Mesenchymal stem cell (in vitro differentiated cells and primary cell): ENCODE results near the gene DNAJC8.

ENCODE experiments used
- DNase-seq: peaks from one replicate; pipeline ENCODE4 v3.0.0-alpha.2; 2013
- H2AFZ ChIP-seq: one replicate; pipeline ENCODE4 v1.6.1; 2013; ENCODE audit warnings: low read depth, mild to moderate bottlenecking, control low read depth, inconsistent platforms, low read length, moderate library complexity
- H2AK5ac ChIP-seq: 2 replicates; pipeline ENCODE4 v1.6.1; 2013; ENCODE audit warnings: low read length, moderate library complexity, mild to moderate bottlenecking, inconsistent platforms; ENCODE audit not compliant: severe bottlenecking
- H2BK120ac ChIP-seq: one replicate; pipeline ENCODE4 v1.6.1; 2013; ENCODE audit warnings: low read depth, mild to moderate bottlenecking, inconsistent platforms, low read length, moderate library complexity
- H2BK12ac ChIP-seq, 2 experiments: one replicate each; pipeline ENCODE4 v1.6.1; 2013; ENCODE audit warnings: inconsistent platforms in 2 of 2, low read length in 2 of 2, mild to moderate bottlenecking in 2 of 2, moderate library complexity in 2 of 2, control low read depth in 1 of 2
- H2BK15ac ChIP-seq: one replicate; pipeline ENCODE4 v1.6.1; 2013; ENCODE audit warnings: mild to moderate bottlenecking, low read depth, inconsistent platforms; ENCODE audit not compliant: poor library complexity, severe bottlenecking
- H2BK5ac ChIP-seq: 2 replicates; pipeline ENCODE4 v1.6.1; 2013; ENCODE audit warnings: low read depth, mild to moderate bottlenecking, low read length, control low read depth, inconsistent platforms; ENCODE audit not compliant: poor library complexity, severe bottlenecking
- H3K14ac ChIP-seq, 2 experiments: one replicate each; pipeline ENCODE4 v1.6.1; 2013; ENCODE audit warnings: inconsistent platforms in 2 of 2, low read length in 2 of 2, control low read depth in 1 of 2, mild to moderate bottlenecking in 1 of 2, moderate library complexity in 1 of 2
- H3K18ac ChIP-seq, 2 experiments: one replicate each; pipeline ENCODE4 v1.6.1; 2013; ENCODE audit warnings: inconsistent platforms in 2 of 2, low read length in 2 of 2, control low read depth in 1 of 2, low read depth in 1 of 2, mild to moderate bottlenecking in 1 of 2
- H3K23ac ChIP-seq, 2 experiments: one replicate each; pipeline ENCODE4 v1.6.1; 2013; ENCODE audit warnings: inconsistent platforms in 2 of 2, low read length in 2 of 2, mild to moderate bottlenecking in 2 of 2, moderate library complexity in 2 of 2, control low read depth in 1 of 2
- H3K27ac ChIP-seq: 2 replicates; pipeline ENCODE4 v1.5.1; 2013; ENCODE audit warnings: mild to moderate bottlenecking, moderate library complexity, low read length, control low read depth, inconsistent platforms; ENCODE audit not compliant: poor library complexity, severe bottlenecking
- H3K27me3 ChIP-seq, 2 experiments: 2 replicates each; pipeline versions ENCODE4 v1.6.1 to v1.7.0; 2013; ENCODE audit warnings: low read length in 2 of 2, mild to moderate bottlenecking in 2 of 2, moderate library complexity in 2 of 2, control low read depth in 1 of 2, inconsistent platforms in 1 of 2; ENCODE audit not compliant: control insufficient read depth in 1 of 2, insufficient read depth in 1 of 2
- H3K36me3 ChIP-seq, 2 experiments: 2 replicates each; pipeline versions ENCODE4 v1.6.1 to v1.7.0; 2013; ENCODE audit warnings: low read length in 2 of 2, control low read depth in 1 of 2, inconsistent platforms in 1 of 2, low read depth in 1 of 2, mild to moderate bottlenecking in 1 of 2; ENCODE audit not compliant: insufficient read depth in 2 of 2, control insufficient read depth in 1 of 2
- H3K4ac ChIP-seq, 2 experiments: one replicate each; pipeline ENCODE4 v1.6.1; 2013; ENCODE audit warnings: inconsistent platforms in 2 of 2, low read length in 2 of 2, mild to moderate bottlenecking in 2 of 2, moderate library complexity in 2 of 2, control low read depth in 1 of 2, low read depth in 1 of 2
- H3K4me1 ChIP-seq: 2 replicates; pipeline ENCODE4 v1.6.1; 2013; ENCODE audit warnings: low read depth, low read length, control low read depth; ENCODE audit not compliant: control insufficient read depth, insufficient read depth
- H3K4me2 ChIP-seq: 2 replicates; pipeline ENCODE4 v1.6.1; 2013; ENCODE audit warnings: low read length, mild to moderate bottlenecking, inconsistent platforms; ENCODE audit not compliant: poor library complexity, severe bottlenecking
- H3K4me3 ChIP-seq, 2 experiments: 2 replicates each; pipeline versions ENCODE4 v1.5.1 to v1.7.0; 2013; ENCODE audit warnings: low read length in 2 of 2, mild to moderate bottlenecking in 2 of 2, control low read depth in 1 of 2, low read depth in 1 of 2; ENCODE audit not compliant: insufficient read depth in 1 of 2
- H3K79me1 ChIP-seq: replicated peaks from 2 replicates; pipeline ENCODE4 v1.6.1; 2013; ENCODE audit warnings: mild to moderate bottlenecking, control low read depth, low read length, inconsistent platforms; ENCODE audit not compliant: poor library complexity, severe bottlenecking
- H3K9ac ChIP-seq: 2 replicates; pipeline ENCODE4 v1.7.0; 2013; ENCODE audit warnings: mild to moderate bottlenecking, low read length, moderate library complexity
- H3K9me3 ChIP-seq: 2 replicates; pipeline ENCODE4 v1.7.0; 2013; ENCODE audit warnings: mild to moderate bottlenecking, low read length; ENCODE audit not compliant: control insufficient read depth
- H4K8ac ChIP-seq: one replicate; pipeline ENCODE4 v1.6.1; 2013; ENCODE audit warnings: inconsistent platforms, mild to moderate bottlenecking, low read length, moderate library complexity
- H4K91ac ChIP-seq: one replicate; pipeline ENCODE4 v1.6.1; 2013; ENCODE audit warnings: mild to moderate bottlenecking, low read length, inconsistent platforms
- WGBS: methylation state at CpG from one replicate; pipeline ENCODE4 v1.1.7; 2013; ENCODE audit warnings: mixed read lengths; 5-methylcytosine and 5-hydroxymethylcytosine counted together

Gene DNAJC8

GRCh38 chr1:28241638-28242241 is 8.9 kb upstream of the DNAJC8 start:
- Histone ChIP-seq H3K36me3 (peaks cover 0 to 19% of the 10 kb centered on the region in 2 experiments), H4K8ac (no peak overlapping the region), H3K9ac (no peak overlapping the region), H3K79me1 (peaks cover 5% of the 10 kb centered on the region), H4K91ac (no peak overlapping the region), H3K4me3 (no peak overlapping the region), H3K4me1 (peaks cover 9% of the 10 kb centered on the region), H2AK5ac (no peak overlapping the region), H3K18ac (no peak overlapping the region), H2BK5ac (no peak overlapping the region), H3K27me3 (no peaks in the 10 kb centered on the region), H3K4me2 (no peak overlapping the region), H3K27ac (no peak overlapping the region), H2BK12ac (no peak overlapping the region), H3K23ac (no peak overlapping the region), H2BK120ac (no peak overlapping the region), H2BK15ac (no peak overlapping the region), H3K4ac (no peak overlapping the region), H2AFZ (no peak overlapping the region), H3K9me3 (no peaks in the 10 kb centered on the region), H3K14ac (no peak overlapping the region)
- WGBS, result 95% methylated on average over 9 of the region's 10 CpGs
- DNase-seq, result no peak

- no peak overlapping the region for H3K14ac ChIP-seq
- H3K23ac ChIP-seq, result no peak overlapping the region
- H4K91ac ChIP-seq, result no peak overlapping the region
- H3K9ac ChIP-seq, result no peak overlapping the region
- H3K4me2 ChIP-seq, result no peak overlapping the region
- H2AFZ ChIP-seq, result no peak overlapping the region
- no peak overlapping the region for H3K18ac ChIP-seq
- no peak for DNase-seq
- H3K9me3 ChIP-seq, result no peaks in the 10 kb centered on the region
- H3K4me1 ChIP-seq, result peaks cover 11% of the 10 kb centered on the region
- no peak overlapping the region for H4K8ac ChIP-seq
- H3K27me3 ChIP-seq, result no peaks in the 10 kb centered on the region
- H3K79me1 ChIP-seq, result peaks cover 5% of the 10 kb centered on the region
- H3K4ac ChIP-seq, result no peak overlapping the region
- H3K4me3 ChIP-seq, result no peak overlapping the region
- no peak overlapping the region for H2BK120ac ChIP-seq
- H2BK5ac ChIP-seq, result no peak overlapping the region
- no peak overlapping the region for H3K27ac ChIP-seq
- no peak overlapping the region for H2BK15ac ChIP-seq
- H2BK12ac ChIP-seq, result no peak overlapping the region
- H3K36me3 ChIP-seq, result peaks cover 0 to 19% of the 10 kb centered on the region in 2 experiments
- no peak overlapping the region for H2AK5ac ChIP-seq
- WGBS, result 94% methylated on average over 4 of the region's 4 CpGs
Measured at GRCh38 chr1:28240024-28240423, 7.2 kb upstream of the DNAJC8 start.

GRCh38 chr1:28239004-28239403 is 6.2 kb upstream of the DNAJC8 start:
- 94% methylated on average over 2 of the region's 2 CpGs for WGBS
- H3K9me3 ChIP-seq, result no peaks in the 10 kb centered on the region

GRCh38 chr1:28236656-28237322 is 4.0 kb upstream of the DNAJC8 start:
- Histone ChIP-seq H3K4ac (peak overlapping the region in 1 of 2 experiments; percentile 84), H3K36me3 (peaks cover 0 to 19% of the 10 kb centered on the region in 2 experiments), H3K4me3 (peak overlapping the region; percentile 98 to 100), H3K23ac (no peak overlapping the region), H3K4me1 (peaks cover 12% of the 10 kb centered on the region), H3K9ac (peak overlapping the region; percentile 93), H2BK5ac (no peak overlapping the region), H3K79me1 (peaks cover 5% of the 10 kb centered on the region), H3K14ac (peak overlapping the region in 1 of 2 experiments; percentile 98), H2AK5ac (peak overlapping the region; percentile 36), H3K4me2 (peak overlapping the region; percentile 96), H4K8ac (peak overlapping the region; percentile 94), H2BK12ac (no peak overlapping the region), H3K27me3 (no peaks in the 10 kb centered on the region), H3K9me3 (no peaks in the 10 kb centered on the region), H2BK120ac (no peak overlapping the region), H3K27ac (no peak overlapping the region), H2AFZ (peak overlapping the region; percentile 18), H4K91ac (peak overlapping the region; percentile 37), H3K18ac (peak overlapping the region; percentile 97 to 99), H2BK15ac (no peak overlapping the region)
- DNase-seq, result no peak
- WGBS, result 12% methylated on average over 17 of the region's 20 CpGs

More at GRCh38 chr1:28239004-28239403, 6.2 kb upstream of the DNAJC8 start:
- no peaks in the 10 kb centered on the region for H3K27me3 ChIP-seq
- no peak overlapping the region for H3K14ac ChIP-seq
- H3K27ac ChIP-seq, result peak overlapping the region; percentile 48
- H3K36me3 ChIP-seq, result peaks cover 0 to 19% of the 10 kb centered on the region in 2 experiments
- H2AFZ ChIP-seq, result no peak overlapping the region
- H2BK12ac ChIP-seq, result no peak overlapping the region
- no peak overlapping the region for H3K9ac ChIP-seq
- H2AK5ac ChIP-seq, result no peak overlapping the region
- H4K8ac ChIP-seq, result no peak overlapping the region
- H3K79me1 ChIP-seq, result peaks cover 5% of the 10 kb centered on the region
- peaks cover 9% of the 10 kb centered on the region for H3K4me1 ChIP-seq
- no peak overlapping the region for H4K91ac ChIP-seq
- no peak overlapping the region for H3K4me3 ChIP-seq
- no peak overlapping the region for H3K23ac ChIP-seq
- H3K4ac ChIP-seq, result no peak overlapping the region
- no peak overlapping the region for H2BK5ac ChIP-seq
- no peak overlapping the region for H3K18ac ChIP-seq
- H2BK120ac ChIP-seq, result no peak overlapping the region
- no peak overlapping the region for H3K4me2 ChIP-seq
- no peak for DNase-seq
- H2BK15ac ChIP-seq, result no peak overlapping the region
